ENCODE results near the gene CPNE8. TPM values are rescaled to one million over a fixed set of nuclear protein-coding genes. Genes with fewer than 3 reads are reported as not detected.

Gene CPNE8
- polyA plus RNA-seq, 4 donors = 7.6 to 20.1 (median 13.4) TPM

- no peak for DNase-seq (ENCODE audit: low read depth in 4 of 4, low spot score in 3 of 4)
Observed at GRCh38 chr12:38838056-38838850, 67.1 kb downstream of the CPNE8 start.

DNA sequence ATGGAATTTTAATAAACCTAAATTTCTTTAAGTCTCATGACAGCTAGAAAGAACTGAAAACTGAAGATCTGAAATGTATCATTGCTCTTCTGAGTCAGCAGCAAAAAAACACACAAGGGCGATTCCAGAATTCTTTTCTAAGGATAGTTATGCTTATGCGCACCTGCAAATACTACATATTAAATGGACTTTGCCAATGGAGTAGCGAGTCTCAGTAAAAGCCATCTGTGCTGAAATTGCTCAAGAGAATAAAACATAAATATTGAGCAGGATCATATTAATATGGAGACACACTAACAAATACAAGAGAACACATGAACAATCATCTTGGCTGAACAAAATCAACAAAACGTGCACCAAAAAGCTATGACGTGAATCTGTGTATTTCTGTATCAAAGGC, 73.7 kb downstream of the CPNE8 start:
- no peak for DNase-seq (ENCODE audit: low read depth in 4 of 4, low spot score in 3 of 4)

DNA sequence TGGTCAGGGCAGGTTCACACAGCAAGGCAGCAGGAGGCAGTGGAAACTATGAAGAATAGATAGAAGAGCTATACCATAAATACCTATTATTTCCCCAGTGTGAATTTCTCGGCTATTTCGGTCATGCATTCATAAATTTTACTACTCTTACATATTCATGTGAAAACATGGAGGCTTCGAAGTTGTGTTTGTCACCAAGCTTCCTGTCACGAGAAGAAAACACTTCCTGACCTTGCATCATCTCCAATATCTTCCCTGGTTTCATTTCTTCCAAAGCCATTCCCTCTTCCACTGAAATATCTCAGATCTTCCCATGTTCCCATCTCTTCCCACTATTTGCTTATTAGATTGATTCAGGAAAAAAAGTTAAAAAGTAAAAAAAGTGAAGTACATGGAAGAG, 80.4 kb downstream of the CPNE8 start:
- no peak for DNase-seq (ENCODE audit: low read depth in 4 of 4, low spot score in 3 of 4)

DNA sequence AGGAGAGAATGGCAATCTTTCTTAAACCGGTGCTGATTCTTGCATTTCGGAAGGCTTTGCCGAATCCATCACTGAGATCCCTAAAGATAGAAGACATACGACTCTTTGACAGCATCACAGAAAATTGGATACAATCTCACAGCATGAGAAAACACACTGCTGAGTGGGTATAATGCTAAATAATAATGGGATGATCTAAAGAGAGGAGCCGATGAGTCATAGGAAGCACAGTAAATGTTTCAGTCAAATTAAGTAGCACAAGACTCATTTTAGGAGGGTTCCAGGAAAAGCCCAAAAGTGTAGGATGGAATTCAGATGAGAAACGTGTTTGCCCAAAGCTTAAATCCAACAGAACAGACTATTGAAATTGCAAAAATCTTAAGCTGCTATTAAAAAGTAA, 81.7 kb downstream of the CPNE8 start:
- no peak for DNase-seq (ENCODE audit: low read depth in 4 of 4, low spot score in 3 of 4)

- DNase-seq (ENCODE audit: low read depth in 4 of 4, low spot score in 3 of 4) = no peak
Observed at GRCh38 chr12:38823314-38823713, 82.1 kb downstream of the CPNE8 start.

DNA sequence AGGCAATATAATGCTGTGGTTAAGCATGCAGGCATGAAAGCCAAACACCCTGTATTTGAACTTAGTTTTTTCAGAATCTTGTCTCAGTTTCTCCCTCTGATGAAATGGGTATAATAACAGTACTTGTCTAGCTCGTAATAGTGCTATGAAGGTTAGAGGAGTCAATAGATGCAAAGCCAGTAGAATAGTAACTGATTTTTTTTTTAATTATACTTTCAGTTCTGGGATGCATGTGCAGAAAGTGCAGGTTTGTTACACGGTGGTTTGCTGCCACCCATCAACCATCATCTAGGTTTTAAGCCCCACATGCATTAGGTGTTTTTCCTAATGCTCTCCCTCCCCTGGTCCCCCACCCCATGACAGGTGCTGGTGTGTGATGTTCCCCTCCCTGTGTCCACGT, 87.4 kb downstream of the CPNE8 start:
- no peak for DNase-seq (ENCODE audit: low read depth in 4 of 4, low spot score in 3 of 4)

GRCh38 chr12:38813923-38814322, 91.5 kb downstream of the CPNE8 start:
- no peak for DNase-seq (ENCODE audit: low read depth in 4 of 4, low spot score in 3 of 4)

DNA sequence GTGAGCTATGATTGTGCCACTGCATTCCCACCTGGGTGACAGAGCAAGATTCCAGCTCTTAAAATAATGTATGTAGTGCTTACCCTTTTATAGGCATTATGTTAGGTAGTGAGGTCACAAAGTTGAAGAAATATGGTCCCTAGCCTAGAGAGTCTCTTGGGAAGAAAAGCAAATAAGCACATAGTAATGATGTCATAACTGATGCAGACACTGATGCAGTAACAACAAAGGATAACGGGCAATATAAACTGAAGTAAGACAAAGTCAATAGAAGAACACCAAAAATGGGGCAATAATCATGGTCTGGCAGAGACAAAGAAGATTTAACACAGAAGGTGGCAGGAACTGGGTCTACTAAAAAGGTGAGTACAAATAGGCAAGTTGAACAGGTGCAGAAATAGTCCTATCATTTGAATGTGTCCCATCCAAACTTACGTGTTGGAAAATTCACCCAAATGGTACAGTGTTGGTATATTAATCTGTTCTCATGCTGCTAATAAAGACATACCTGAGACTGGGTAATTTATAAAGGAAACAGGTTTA, 93.5 kb downstream of the CPNE8 start:
- DNase-seq (ENCODE audit: low read depth in 4 of 4, low spot score in 3 of 4) = no peak

- no peak for DNase-seq (ENCODE audit: low read depth in 4 of 4, low spot score in 3 of 4)
Observed at GRCh38 chr12:38809832-38810231, 95.6 kb downstream of the CPNE8 start.

- DNase-seq (ENCODE audit: low read depth in 4 of 4, low spot score in 3 of 4) = no peak
Observed at GRCh38 chr12:38788106-38788505, 117.3 kb downstream of the CPNE8 start.

- no peak for DNase-seq (ENCODE audit: low read depth in 4 of 4, low spot score in 3 of 4)
Observed at GRCh38 chr12:38785381-38785780, 120.0 kb downstream of the CPNE8 start.

DNA sequence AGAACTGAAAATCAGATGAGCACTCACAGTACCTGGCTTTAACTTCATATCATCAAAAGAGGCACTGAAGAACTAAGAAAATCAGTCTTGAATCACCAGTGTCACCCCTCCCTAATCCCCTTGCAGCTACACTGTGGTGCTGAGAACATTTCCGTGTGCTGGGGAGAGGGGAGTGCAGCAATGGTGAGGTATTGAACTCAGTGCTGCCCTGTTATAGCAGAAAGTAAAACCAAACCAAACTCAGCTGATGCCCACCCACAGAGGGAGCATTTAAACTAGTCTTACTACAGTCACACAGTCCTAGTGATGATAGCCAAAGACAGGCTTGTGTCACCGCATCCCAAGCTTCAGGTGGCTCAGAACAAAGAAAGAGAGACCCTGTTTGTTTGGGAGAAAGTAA, 122.1 kb downstream of the CPNE8 start:
- DNase-seq (ENCODE audit: low read depth in 4 of 4, low spot score in 3 of 4) = no peak

DNA sequence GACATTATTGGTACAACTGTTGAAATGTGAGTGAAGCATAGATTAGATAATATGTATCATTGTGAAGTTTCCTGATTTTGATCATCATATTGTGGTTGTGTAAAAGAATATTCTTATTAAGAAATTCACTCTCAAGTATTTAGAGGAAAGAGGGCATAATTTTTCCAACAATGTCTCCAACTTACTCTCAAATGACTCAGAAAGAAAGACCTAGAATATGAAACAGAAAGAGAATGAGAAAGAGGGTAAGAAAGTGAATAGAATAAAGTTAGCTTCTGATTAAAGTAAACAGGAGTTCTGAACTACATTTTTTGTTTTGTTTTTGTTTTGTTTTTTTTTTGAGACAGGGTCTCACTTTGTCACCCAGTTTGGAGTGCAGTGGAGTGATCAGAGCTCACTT, 123.0 kb downstream of the CPNE8 start:
- no peak for DNase-seq (ENCODE audit: low read depth in 4 of 4, low spot score in 3 of 4)

DNA sequence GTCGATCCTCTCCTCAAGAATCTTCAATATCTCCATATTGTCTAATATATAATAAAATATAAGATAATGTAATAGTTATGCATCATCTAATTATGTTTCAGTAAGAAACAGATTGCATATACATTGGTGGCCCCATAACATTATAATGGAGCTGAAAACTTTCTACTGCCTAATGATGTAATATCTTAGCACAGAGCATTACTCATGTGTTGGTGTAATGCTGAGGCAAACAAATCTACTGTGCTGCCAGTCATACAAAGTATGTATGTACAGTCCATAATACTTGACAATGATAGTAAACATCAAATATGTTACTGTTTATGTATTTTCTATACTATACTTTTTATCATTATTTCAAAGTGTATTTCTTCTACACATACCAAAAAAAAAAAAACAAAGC, 128.7 kb downstream of the CPNE8 start:
- DNase-seq (ENCODE audit: low read depth in 4 of 4, low spot score in 3 of 4) = no peak

GRCh38 chr12:38775457-38775856, 129.9 kb downstream of the CPNE8 start:
- no peak for DNase-seq (ENCODE audit: low read depth in 4 of 4, low spot score in 3 of 4)

DNA sequence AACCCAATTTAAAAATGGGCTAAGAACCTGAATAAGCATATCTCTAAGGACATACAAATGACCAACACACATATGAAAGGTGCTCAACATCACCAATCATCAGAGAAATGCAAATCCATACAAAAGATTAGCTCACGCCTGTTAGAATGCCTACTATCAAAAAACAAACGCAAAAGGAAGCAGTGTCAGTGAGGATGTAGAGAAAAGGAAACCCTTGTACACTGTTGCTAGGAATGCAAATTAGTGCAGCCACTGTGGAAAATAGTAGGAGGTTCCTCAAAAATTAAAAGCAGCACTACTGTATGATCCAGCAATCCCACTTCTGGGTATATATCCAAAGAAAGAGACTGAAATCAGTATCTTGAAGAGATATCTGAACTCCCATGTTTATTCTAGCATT, 133.0 kb downstream of the CPNE8 start:
- no peak for DNase-seq (ENCODE audit: low read depth in 4 of 4, low spot score in 3 of 4)

DNA sequence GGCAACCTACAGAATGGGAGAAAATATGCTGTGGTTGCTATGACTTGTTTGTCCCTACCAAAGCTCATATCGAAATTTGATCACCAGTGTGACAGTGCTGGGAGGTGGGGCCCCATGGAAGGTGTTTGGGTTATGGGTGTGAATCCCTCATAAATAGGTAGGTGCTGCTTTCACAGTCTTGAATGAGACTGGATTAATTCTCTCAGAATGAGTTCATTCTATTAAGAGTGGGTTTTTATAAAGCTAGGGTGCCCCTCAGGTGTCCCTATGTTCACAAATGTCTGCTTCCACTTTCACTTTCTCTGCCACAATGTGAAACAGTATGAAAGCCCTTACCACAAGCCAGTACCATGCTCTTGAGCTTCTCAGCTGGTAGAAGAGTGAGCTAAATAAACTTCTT, 133.5 kb downstream of the CPNE8 start:
- DNase-seq (ENCODE audit: low read depth in 4 of 4, low spot score in 3 of 4) = no peak

DNA sequence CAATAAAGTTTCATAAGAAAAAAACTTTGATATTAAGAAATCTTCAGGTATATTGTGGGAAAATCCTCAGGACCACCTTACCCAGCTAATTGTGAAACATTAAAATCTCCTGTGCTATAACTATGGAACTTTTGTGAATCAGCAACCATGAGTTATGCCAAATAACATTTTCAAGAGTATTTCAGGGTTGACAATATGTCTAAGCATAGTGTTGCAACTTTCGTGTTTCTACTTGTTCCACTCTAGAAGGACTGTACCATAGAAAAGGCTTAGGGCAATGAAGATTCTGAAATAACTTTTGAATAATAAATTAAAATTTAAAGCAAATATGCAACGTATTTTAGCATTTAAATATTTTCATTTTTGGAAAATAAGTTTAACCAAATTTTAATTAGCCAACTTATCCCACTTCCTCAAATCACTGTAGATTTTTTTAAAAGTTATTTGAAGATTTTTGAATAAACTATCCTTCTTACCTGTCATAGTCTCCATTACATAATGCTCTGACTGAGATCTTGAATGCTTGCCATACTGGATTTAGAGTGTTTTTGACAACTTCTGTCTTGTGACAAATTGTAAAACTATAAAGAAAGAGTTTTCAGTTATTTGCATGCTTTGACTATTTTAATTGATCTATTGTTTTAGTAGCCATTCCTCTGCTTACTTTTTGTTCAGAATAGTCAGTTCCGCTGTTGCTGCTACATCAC, 143.6 kb downstream of the CPNE8 start:
- no peak for DNase-seq (ENCODE audit: low read depth in 4 of 4, low spot score in 3 of 4)

GRCh38 chr12:38761111-38761510, 144.3 kb downstream of the CPNE8 start:
- no peak for DNase-seq (ENCODE audit: low read depth in 4 of 4, low spot score in 3 of 4)

- no peak for DNase-seq (ENCODE audit: low read depth in 4 of 4, low spot score in 3 of 4)
Observed at GRCh38 chr12:38759621-38760020, 145.8 kb downstream of the CPNE8 start.

GRCh38 chr12:38746744-38747143, 158.6 kb downstream of the CPNE8 start:
- DNase-seq (ENCODE audit: low read depth in 4 of 4, low spot score in 3 of 4) = no peak

- DNase-seq (ENCODE audit: low read depth in 4 of 4, low spot score in 3 of 4) = no peak
Observed at GRCh38 chr12:38745601-38746000, 159.8 kb downstream of the CPNE8 start.
